C4-2B (cell line): ENCODE data around the gene NFYC.

ENCODE experiments used
- ZFX ChIP-seq: fragments of 450-650 bp; IDR thresholded peaks from 2 replicates; pipeline ENCODE4 v1.6.1; 2017
- TF ChIP-seq, protein P1 (sequence below): fragments of 450-650 bp; conservative IDR thresholded peaks from 2 replicates; pipeline ENCODE4 v1.5.1; 2017; ENCODE audit warnings: mild to moderate bottlenecking

- TF ChIP-seq, protein P1, sequence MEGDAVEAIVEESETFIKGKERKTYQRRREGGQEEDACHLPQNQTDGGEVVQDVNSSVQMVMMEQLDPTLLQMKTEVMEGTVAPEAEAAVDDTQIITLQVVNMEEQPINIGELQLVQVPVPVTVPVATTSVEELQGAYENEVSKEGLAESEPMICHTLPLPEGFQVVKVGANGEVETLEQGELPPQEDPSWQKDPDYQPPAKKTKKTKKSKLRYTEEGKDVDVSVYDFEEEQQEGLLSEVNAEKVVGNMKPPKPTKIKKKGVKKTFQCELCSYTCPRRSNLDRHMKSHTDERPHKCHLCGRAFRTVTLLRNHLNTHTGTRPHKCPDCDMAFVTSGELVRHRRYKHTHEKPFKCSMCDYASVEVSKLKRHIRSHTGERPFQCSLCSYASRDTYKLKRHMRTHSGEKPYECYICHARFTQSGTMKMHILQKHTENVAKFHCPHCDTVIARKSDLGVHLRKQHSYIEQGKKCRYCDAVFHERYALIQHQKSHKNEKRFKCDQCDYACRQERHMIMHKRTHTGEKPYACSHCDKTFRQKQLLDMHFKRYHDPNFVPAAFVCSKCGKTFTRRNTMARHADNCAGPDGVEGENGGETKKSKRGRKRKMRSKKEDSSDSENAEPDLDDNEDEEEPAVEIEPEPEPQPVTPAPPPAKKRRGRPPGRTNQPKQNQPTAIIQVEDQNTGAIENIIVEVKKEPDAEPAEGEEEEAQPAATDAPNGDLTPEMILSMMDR: no peak
- no peak for TF ChIP-seq ZFX
Observed at GRCh38 chr1:40659649-40659947, 31.9 kb upstream of the NFYC start.
